NCI-H187 treated with DMSO at 0.1 percent for 48 hours (cell line): ENCODE measurements around the gene HDDC2.
"Not testable (repeated sequence)": the region's sequence is repeated elsewhere in the genome, so short reads cannot be mapped to it uniquely, and the experiment has no call there.

ENCODE experiments used
- DNase-seq: peaks from one replicate; lab custom pipeline; 2025; lab: John Stamatoyannopoulos, UW

Gene HDDC2

DNA sequence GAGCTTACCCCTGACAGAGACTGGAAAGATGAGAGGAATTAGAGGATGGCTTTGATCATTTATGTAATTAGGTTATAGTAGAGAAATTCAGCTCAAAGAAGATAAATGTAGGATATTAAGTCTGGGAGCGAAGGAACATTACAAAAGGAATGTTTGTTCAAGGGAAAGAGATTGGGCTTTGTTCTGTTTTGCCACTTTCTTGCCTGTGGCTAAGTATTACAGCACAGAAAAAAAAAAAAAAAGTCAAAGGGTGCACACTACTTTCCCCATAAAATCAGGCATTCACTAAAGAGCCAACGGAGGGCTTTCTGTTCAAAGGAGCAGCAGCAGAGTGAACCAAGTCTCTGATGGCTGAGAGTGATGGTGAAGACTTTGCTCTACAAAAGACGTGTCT lies 5.0 kb upstream of the HDDC2 start:
- DNase-seq, result no peak

- DNase-seq, result no peak
Measured at GRCh38 chr6:125304970-125305660, 3.3 kb upstream of the HDDC2 start.

GRCh38 chr6:125303512-125303854 lies 1.7 kb upstream of the HDDC2 start:
- DNase-seq, result no peak

DNA sequence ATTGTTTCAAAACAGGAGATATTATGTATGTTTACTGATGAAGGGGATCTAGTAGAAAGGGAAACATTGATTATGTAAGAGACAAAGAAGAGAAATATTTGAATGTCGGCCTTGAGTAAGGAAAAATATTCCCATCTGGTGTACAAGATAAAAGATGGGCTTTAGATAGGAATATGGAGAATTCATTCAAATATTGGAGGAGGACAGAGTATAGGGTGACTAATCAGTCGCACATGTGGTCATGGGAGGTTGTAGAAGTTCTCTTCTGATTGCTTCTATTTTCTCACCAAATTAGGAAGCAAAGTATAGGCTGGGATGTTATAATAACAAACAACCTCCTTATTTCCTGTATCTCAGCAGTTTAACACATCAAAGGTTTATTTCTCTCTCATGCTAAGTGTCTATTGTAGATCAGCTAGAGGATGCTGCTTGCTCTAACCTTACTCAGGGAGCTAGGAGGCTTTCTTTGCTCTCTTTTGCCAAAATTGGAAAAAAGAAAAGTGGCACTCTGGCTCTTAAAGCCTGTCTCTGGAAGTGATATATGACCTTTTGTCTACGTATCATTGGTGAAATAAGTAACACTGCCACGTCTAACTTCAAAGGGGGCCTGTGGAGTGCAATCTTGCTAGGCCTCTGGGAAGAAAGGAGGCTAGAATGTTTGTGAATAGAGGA lies 1.2 kb upstream of the HDDC2 start:
- no peak for DNase-seq

DNA sequence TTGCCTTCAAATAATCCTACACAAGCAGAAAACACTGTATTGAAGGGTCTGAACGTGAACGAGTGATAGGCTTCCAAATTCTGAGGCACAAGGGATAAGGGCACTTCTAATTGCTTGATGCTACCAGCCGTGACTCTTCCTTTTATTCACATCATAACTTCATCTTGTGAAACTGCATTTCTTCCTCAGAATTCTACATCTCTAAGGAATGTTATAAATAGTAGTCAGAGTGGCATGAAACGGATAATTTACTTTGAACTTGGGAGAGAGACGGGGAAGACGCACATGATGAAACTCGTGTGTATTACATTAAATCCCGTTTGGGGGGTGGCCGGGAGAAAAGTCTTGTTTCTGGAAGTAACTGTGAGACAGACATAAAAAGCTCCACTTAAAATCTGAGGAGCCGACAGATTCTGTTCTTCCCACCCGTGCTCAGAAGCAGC lies 754 bp downstream of the HDDC2 start:
- no peak for DNase-seq

- DNase-seq, result no peak
Measured at GRCh38 chr6:125299257-125299656, 2.5 kb downstream of the HDDC2 start.

DNA sequence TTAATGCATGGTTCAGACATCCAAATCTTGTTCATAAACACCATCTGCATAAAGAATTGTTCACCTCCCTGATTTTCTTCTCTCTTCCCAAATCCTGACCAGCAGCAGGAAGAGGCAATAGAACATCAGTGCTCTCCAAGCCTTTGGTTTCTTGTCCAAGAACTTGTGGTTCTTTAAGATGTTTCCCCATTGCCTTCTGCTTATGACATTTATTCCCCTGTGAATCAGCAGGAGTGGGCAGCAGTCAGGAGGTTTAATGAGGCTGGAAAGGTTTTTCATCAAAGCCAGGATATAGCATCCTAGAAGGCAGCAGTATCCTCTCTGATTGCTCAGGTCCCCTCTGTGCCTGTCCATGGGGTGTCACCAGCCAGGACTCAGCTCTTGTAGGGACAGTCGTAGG lies 5.3 kb downstream of the HDDC2 start:
- no peak for DNase-seq

- no peak for DNase-seq
Measured at GRCh38 chr6:125294925-125295324, 6.8 kb downstream of the HDDC2 start.

GRCh38 chr6:125294036-125294435 lies 7.7 kb downstream of the HDDC2 start:
- DNase-seq, result no peak

GRCh38 chr6:125293587-125293986 lies 8.2 kb downstream of the HDDC2 start:
- no peak for DNase-seq

DNA sequence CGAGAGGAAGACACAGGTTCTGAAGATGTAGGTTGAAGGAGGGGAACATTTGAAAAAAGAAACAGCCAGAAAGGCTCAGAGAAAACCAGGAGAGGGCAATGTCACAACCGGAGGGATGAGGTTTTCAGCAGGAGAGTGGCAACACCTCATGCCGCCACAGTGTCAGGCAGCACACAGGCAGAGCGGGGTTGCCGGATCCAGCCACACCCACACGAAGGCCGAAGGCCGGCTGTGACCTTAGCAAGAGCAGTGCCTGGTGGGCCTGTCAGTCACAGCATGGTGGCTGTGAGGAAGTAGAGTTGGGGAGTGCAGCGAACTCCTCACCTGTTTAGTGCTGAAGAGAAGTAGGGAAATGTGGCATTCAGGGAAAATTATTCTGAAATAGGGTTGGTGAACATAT lies 14.0 kb downstream of the HDDC2 start:
- no peak for DNase-seq

DNA sequence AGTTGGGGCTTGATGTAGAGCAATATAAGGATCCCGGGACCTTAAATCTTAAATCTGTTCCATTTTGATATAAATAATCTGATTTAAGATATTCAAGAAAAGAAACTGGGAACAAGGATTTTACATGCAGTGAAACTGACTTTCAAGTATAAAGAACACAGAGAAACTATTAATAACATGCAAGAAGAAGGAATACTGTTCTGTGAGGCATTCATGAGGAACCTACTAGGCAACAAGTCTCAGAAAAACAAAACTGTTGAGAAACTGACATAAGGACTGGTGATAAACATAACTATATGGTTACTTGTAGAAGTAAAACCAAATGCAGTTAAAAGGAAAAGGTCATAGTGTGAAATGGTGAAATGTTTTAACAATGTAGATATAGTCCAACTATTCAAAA lies 15.8 kb downstream of the HDDC2 start:
- DNase-seq, result no peak

GRCh38 chr6:125285353-125285752 lies 16.4 kb downstream of the HDDC2 start:
- DNase-seq, result no peak

- not testable (repeated sequence) for DNase-seq
Measured at GRCh38 chr6:125282470-125282869, 19.3 kb downstream of the HDDC2 start.

- DNase-seq, result not testable (repeated sequence)
Measured at GRCh38 chr6:125280370-125281035, 21.3 kb downstream of the HDDC2 start.

GRCh38 chr6:125279961-125280360 lies 21.8 kb downstream of the HDDC2 start:
- DNase-seq, result no peak

DNA sequence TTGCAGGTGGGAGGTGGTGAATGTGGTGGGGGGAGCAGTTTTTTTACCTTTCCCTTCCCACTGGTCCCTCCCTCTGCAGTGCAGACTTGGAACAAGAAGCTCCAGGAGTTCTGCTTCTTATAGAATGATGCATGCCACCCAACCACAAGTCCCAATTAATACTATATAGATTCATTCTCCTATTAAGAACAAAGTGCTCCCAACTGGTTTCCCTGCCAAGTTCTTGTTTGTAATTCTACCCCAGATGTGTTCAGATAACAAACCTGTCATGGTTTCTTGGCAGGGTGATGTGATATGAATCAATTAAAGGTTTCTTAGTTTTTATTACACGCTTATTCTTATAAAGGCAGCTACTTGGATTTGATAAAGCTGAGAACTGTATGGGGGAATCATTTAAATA lies 23.9 kb downstream of the HDDC2 start:
- DNase-seq, result no peak

DNA sequence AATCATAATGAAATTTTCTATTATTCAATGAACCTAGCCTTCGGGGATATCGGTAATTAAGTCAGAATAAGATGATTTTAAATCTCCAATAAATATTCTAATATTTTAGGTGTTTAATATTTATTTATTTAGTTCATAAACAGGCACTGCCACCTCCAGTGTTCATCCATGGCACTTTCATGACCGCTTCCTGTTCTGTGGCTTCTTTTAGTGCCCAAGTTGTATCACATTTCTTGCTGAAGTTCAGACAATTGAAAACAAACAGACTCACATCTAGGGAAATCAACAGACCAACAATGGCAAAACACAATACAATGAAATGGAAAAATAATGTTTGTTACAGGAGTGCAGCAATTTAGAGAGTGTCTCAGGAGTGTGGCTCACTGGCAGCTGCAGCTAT lies 26.0 kb downstream of the HDDC2 start:
- DNase-seq, result no peak

DNA sequence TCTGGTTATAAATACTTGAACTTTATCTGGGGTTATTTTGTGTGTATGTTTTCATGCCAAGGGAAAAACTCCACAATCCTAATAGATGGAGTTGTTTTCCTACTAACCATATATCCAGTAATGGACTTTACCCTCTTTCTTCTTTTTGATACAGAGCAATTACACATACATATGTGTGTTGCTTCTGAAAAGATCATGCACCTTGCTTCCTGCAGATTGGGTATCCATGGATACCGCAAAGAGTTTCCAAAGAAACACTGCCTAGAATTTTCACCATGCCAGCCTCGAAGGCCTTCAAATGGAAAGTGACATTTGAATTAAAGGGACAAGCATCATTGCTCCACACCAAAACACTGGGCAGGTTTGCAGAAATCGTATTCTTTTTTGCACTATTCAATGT lies 26.8 kb downstream of the HDDC2 start:
- no peak for DNase-seq

- no peak for DNase-seq
Measured at GRCh38 chr6:125273965-125274364, 27.8 kb downstream of the HDDC2 start.

- DNase-seq, result no peak
Measured at GRCh38 chr6:125273251-125273650, 28.5 kb downstream of the HDDC2 start.

DNA sequence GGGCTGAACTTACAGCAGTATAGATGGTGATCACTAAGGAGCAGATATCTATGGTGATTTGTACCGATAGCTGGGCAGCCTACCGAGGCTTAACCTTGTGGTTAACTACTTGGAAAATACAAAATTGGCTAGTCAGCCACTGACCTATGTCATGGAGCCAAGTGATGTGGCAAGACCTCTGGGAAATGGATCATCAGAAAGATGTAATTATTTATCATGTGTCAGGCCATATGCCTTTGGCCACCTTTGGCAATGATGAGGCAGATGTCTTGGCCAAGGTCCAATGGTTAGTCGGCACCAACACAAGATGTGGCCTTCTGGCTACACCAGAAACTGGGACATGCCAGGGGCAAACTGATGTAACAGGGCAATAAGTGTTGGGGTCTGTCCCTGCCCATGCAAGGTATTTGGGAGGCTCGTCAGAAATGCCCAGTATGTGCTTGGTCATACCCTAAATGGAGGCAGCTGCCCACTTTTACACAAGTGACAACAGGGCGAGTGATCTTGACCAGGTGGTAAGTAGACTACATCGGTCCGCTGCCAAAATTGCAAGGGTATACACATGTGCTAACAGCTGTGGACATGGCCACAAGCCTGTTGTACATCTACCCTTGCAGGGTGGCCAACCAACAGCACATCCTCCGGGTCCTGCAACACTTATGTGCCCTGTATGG lies 30.1 kb downstream of the HDDC2 start:
- no peak for DNase-seq

- no peak for DNase-seq
Measured at GRCh38 chr6:125270380-125270779, 31.4 kb downstream of the HDDC2 start.
